ENCODE results near the gene TMEM43.

- no peak for TF ChIP-seq REST (IDR thresholded peaks at IDR 0.05; ENCODE audit: low read depth, low read length)
- no peak for TF ChIP-seq CTCF (IDR thresholded peaks at IDR 0.05 in 2 of 3, conservative IDR thresholded peaks at IDR 0.05 in 1 of 3; ENCODE audit: control insufficient read depth in 2 of 3, extremely low read depth in 1 of 3, insufficient read depth in 1 of 3, low read depth in 3 of 3, low read length in 3 of 3)
- TF ChIP-seq ATF3 (IDR thresholded peaks at IDR 0.05; ENCODE audit: borderline replicate concordance, extremely low read depth, low read depth, low read length), result no peak
- no peak for TF ChIP-seq RBBP5 (conservative IDR thresholded peaks at IDR 0.05)
- TF ChIP-seq TBL1XR1 (IDR thresholded peaks at IDR 0.05; ENCODE audit: low read depth, low read length), result no peak
- no peak for TF ChIP-seq POLR2AphosphoS5 (IDR thresholded peaks at IDR 0.05; ENCODE audit: low read length)
These were observed 63.3 kb downstream of the TMEM43 start for GRCh38 chr3:14188041-14188754.
